SKM-1 (cell line): Measurements from ENCODE around the gene SLC30A3.
"Not testable (repeated sequence)": the region's sequence is repeated elsewhere in the genome, so short reads cannot be mapped to it uniquely, and the experiment has no call there.

Source experiments
- DNase-seq: peaks from one replicate; lab custom pipeline; 2025; ENCODE audit not compliant: unreplicated experiment; lab: John Stamatoyannopoulos, UW

The SLC30A3 gene, protein sequence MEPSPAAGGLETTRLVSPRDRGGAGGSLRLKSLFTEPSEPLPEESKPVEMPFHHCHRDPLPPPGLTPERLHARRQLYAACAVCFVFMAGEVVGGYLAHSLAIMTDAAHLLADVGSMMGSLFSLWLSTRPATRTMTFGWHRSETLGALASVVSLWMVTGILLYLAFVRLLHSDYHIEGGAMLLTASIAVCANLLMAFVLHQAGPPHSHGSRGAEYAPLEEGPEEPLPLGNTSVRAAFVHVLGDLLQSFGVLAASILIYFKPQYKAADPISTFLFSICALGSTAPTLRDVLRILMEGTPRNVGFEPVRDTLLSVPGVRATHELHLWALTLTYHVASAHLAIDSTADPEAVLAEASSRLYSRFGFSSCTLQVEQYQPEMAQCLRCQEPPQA

DNA sequence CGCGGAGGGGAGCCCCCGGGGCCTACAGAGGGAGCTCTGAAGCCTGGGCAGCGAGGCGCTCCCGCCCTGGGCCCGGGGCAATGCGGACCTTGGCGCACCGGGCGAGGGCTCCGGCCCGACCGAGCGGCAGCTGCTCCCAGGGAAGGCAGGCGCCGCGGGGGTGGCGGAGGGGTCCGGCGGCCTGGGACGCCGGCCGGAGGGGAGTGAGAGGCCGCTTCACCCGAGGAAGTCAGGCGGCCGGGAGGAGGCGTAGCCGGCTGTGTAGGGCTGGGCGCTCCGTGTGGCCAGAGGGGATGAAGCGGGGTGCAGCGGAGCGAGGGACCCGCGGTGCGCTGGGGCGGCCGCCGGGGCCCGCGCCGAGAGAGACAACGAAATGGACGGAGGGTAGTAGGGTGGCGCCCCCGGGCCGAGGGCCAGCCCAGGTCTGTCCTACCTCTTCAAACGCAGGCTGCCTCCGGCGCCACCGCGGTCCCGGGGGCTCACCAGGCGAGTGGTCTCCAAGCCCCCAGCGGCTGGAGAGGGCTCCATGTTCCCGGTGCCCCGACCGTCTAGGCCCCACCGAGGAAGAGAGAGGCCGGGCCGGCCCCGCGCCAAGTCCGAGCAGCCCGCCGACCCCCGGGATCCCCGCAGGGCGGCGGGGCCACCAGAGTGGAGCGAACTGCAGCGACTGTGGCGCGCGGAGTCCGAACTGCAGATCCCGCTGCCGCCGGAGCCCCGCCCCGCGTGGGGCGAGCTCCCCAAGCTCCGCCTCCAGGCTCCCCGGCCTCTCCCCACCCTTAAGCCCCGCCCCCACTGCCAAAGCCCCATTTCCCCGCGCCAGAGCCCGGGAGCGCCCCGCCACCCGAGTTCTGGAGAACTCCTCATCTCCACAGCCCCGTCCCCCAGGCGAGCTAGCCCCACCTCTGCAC is at the start of gene SLC30A3:
Gene SLC30A3 (minus strand): TSS at position 669 of the 908 bp plus-strand sequence. CDS start 141 bp downstream, at position 528.
- no peak for DNase-seq

DNA sequence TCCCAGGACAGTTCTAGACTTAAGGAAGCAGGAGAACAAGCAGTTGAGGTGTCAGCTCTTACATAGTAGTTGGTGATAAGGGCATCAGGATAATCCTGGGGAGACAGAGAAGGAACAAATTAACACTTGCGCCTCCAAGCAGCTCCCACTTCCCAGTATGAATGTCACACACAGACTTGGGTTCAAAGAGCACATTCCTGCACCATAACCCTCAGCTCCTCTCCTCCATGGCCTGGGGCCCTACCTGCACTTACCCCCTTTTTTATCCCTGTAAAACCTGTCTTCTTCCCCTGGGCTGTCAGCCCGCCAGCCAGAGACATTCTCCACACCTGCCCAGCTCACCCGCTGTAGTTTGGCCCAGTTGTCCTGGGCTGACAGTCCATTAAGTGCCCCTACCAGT is 49.3 kb upstream of the SLC30A3 start:
- no peak for DNase-seq

DNA sequence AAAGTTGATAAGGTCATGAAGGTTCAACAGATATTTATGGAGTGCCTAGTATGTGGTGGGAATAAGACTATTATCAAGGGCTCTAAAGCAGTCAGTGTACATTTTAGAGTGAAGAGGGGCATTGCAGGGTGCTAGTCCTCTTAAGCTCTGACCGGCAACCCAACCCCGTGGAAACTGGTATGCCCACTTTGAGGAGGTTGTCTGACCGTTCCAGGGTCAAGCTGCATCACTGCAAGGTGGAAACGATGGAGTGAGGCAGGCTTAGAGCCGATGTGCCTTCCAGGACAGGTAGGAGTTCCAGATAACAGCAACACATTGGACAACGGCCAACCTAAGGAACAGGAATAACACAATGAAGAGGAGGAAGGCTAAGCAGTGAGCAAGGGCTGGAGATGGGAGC is 46.8 kb upstream of the SLC30A3 start:
- no peak for DNase-seq

DNA sequence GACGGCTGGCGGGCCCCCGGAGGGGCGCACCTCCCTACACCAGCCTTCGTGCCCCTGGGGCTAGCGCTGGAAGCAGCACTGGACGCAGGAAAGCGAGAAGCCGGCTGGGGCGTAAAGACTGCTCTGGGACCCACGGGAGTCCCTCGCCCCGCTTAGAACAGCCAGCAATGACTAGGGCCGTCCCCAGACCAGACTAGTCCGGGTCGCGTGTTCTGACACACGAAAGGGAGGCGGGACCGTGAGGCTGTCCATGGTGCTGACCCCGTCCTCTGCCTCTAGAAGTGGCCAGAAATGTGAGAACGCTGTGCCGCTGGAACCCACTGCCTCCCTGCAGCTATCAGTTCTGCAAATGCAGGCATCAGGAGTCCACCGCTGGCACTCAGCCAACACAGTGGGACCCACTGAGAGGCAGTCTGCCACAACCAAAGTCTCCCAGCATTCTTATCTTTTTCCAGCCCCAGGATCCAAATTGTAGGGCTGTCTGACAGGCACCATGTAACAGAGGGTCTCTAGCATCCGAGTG is 45.6 kb upstream of the SLC30A3 start, which contains the start of gene UCN:
Gene UCN (minus strand): TSS at position 87 of the 523 bp plus-strand sequence. CDS start 550 bp downstream, outside the sequence.
- no peak for DNase-seq

DNA sequence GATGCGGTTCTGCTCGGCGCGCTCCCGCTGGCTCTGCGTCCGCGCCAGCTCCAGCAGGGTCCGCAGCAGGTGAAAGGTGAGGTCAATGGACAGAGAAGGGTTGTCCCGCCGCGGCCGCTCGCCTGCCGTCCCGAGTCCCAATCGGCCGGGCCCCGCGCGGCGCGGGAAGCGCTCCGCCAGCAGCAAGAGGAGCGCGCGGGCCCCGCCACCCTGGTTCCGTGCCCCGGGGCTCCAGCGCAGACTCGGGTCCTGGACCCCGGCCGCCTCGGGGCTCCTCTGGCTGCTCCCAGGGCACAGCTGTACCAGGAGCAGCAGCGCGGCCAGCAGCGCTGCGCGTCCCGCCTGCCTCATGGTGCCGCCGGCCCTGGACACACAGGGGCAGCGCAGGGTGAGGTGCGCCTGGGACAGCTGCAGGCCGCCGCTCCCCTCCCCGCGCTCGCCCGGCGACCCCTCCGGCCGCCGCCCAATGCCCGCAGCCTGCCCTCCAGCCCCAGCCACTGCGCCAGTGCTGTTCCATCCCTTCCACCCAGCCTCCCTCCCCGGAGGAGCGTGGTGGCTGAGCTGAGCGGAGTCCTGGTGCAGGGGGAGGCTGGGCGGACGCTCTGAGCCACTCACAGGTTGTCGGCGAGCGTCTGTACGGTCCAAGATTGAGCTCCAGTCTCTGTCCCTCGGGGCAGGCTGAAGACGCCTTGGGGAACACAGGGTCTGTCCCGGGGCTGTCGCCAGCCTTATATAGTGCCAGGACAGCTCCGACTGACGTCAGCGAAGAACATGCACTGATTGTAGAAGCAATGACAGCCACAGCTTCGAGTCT is 44.9 kb upstream of the SLC30A3 start:
- no peak for DNase-seq

DNA sequence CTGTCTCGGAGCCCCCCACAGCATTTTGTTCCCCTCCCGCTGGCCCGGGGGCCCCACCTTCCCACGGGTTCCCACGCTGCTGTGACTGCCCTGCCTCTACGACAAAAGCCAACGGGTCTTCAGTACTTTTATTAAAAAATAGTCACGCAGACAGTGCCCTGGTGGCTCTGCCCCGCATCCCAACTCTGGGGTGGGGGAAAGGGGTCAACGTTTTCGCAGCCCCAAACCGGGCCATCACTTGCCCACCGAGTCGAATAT is 44.4 kb upstream of the SLC30A3 start:
- DNase-seq = no peak

DNA sequence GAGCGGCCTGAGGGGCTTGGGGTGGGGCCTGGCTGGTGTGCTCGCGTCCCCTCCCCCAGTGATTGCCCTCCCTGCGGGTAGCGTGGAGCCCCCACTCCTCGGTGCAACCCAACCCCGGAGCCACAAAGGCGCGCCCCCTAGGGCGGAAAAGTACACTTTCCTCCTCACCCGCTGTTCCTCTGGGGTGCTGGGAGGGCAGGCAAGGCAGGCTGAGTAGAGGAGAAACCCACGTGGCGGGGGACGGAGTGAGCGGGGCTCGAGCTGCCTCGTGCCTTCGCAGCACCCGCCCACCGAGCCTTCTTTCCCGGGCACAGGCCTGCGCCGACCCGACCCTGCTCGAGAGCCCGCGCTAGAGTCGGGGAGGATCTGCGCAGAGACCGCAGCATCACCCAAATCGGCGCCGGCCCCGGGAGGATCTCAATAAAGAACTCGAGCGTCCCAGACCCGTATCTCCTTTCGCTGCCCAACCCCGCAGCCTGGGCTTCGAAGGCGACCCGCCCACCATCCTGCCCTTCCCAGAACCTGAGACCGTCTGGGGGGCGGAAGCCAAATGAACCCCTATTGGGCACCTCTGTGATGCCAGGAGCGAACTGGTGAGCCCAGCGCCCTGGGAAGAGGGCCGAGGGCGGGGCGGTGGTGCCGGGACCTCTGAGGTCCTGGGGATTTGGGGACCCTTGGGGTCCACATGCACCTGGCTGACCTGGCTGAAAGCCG is 43.9 kb upstream of the SLC30A3 start:
- no peak for DNase-seq

DNA sequence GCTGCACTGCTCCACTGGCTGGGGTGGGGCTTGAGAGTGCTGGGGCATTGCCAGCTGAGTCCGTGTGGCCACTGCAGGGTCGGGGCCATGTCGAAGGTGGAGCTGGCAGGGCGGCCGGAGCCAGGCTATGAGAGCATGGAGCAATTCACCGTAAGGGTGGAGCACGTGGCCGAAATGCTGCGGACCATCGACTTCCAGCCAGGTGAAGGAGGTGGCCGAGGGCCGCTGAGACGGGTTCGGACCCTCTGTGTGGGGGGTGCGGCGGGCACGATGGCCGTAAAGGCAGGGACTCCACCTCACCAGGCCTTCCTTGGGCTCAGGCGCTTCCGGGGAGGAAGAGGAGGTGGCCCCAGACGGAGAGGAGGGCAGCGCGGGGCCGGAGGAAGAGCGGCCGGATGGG is 43.3 kb upstream of the SLC30A3 start:
- DNase-seq = no peak

DNA sequence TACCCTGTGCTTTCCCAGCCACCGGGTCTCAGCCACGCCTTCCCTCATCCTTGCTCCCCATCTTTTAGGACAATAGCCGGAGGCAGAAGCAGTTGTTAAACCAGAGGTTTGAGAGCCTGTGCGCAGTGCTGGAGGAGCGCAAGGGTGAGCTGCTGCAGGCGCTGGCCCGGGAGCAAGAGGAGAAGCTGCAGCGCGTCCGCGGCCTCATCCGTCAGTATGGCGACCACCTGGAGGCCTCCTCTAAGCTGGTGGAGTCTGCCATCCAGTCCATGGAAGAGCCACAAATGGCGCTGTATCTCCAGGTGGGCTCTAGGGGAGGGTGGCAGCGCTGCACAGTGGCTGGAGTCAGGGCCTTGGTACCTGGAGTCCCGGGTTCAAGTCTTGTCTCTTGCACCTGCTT is 42.7 kb upstream of the SLC30A3 start:
- no peak for DNase-seq

DNA sequence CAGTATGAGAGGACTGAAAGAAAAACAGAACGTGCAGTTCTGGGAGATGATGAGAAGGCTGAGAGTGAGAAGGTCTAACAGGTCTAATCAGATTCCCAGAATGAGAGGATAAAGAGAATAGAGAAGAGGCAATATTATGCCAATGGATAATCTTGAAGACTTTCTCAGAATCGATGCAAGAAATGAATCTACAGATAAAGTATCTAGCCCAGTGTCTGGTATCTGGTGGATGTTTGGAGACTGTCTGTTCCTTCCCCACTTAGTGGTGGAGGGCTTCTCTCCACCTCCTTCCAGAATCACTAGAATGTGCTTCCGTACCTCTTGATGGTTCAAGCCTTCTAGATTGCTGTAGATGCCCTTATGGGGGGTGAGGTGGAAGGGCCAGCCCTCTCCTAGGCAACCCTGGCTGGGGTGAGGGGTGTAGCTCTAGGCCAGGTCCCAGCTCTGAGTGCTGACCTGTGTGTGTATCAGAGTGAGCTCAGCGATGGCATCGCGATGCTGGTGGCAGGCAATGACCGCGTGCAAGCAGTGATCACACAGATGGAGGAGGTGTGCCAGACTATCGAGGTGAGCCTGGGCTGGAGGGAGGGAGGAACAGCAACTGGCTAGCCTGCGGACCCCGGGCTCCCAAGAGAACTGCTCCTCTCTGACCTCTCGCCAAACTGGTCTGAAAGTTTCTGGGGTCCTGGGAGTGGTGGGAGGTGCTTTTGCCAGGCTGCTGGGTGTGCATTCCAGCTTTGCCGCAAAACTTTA is 41.8 kb upstream of the SLC30A3 start:
- no peak for DNase-seq

DNA sequence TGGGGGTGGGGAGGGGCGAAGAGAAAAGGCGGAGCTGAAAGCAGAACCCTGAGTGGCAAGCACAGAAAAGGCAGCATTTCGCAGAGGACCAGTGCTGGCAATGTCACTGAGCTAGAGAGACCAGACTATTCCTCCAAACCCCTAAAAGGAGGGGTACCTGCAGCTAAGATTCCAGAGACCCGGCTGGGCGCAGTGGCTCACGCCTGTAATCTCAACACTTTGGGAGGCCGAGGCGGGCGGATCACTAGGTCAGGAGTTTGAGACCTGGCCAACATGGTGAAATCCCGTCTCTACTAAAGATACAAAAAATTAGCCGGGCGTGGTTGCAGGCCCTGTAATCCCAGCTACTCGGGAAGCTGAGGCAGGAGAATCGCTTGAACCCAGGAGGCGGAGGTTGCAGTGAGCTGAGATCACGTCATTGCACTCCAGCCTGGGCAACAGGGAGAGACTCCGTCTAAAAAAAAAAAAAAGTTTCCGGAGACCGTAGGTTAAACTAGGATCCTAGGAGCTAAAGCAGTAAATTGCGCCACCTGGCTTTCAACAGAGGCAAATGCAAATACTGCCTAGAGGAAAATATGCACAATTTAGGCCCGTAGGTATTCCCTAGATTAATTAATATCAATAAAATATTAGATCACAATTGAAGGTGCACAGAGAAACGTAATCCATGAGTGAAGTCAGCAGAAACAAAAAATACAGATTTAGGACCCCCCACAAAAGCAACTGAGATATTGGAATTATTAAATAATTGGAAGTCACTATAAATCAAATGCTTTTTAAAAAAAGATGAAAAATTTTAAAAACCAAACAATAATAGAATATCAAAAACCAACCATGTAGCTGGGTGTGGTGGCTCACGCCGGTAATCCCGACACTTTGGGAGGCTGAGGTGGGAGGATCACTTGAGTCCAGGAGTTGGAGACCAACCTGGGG is 40.5 kb upstream of the SLC30A3 start:
- DNase-seq = peak; percentile 69

DNA sequence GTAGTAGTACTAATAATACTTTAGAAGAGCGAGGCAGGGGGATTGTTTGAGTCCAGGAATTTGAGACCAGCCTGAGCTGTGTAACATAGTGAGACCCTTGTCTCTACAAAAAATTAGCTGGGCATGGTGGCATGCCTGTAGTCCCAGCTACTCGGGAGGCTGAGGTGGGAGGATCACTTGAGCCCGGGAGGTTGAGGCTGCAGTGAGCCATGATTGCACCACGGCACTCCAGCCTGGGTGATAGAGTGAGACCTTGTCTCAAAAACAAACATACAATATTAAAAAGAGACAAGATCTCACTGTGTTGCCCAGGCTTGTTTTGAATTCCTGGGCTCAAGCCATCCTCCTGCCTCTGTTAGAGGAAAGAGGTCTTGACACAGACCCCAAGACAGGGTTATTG is 37.8 kb upstream of the SLC30A3 start:
- not testable (repeated sequence) for DNase-seq

DNA sequence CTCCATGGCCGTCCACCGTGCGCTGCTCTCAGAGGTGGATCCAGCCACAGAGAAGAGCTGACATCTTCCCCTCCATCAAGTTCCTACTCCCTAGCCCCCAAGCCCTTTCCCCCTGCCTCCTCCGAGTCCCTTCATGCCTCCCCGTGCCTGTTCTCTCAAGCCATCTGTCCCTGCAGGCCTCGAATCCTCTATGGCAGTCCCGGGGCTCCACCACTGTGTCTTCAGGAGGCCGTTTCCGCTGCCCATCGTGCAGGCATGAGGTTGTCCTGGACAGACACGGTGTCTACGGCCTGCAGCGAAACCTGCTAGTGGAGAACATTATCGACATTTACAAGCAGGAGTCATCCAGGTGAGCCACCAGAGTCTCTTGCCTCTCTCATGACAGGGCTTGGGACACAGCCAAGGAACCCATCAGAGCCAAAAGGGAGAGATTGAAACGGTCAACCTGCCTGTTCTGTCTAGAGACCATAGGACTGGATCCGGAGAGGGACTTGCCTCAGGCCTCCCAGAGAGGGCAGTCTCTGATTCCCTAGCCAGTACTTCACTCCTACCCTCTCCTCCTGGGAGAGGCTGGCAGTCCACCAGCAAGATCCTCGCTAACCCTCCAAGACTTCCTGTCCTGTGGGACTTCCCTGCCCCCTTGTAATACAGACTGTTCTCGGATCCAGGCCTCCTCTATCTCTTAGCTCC is 35.7 kb upstream of the SLC30A3 start:
- DNase-seq = no peak

DNA sequence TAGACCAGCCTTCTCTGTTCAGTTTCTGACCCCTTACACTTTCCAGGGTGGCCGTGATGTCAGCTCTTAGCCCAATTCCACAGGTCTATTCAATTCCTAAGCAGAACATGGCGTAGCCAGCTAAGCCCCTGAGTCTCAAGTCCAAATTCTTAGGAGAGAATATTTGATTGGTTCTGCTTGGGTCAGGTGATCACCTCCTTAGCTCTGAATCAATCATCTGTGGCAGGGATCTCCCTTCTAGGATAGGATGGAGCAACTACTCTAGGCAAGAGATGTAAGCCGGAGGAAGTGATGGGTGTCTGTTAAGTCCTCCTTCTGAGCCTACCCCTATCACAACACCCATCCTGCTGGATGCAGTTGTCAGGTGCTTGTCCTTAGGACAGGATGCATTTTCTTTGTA is 34.3 kb upstream of the SLC30A3 start:
- no peak for DNase-seq

DNA sequence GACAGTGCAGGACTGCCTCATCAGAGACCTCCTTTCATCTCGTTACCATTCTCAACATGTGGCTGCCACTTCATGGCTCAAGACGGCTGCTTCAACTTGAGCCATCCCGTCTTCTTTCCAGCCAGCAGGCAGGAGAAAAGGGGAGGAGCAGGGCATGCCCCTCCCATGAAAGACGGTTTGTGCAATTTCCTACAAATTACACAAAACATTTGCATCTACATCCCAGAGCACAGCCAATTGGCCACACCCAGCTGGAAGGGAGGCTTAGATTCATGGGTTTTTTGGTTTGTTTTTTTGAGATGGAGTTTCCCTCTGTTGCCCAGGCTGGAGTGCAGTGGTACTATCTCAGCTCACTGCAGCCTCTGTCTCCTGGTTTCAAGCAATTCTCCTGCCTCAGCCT is 33.6 kb upstream of the SLC30A3 start:
- DNase-seq = no peak

DNA sequence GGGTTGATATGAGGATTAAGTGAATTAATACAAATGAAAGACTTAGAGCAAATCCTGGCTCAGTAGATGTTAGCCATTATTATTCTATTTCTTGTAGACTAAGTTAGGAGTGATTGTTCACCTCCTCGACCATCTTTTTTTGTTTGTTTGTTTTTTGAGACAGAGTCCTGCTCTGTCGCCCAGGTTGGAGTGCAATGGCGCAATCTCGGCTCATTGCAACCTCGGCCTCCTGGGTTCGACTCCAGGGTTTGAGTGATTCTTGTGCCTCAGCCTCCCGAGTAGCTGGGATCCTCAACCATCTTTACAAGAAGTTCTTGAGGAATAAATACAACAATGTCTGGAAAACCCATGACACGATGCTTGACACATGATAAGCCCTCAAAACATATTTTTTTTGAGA is 32.1 kb upstream of the SLC30A3 start:
- no peak for DNase-seq

DNA sequence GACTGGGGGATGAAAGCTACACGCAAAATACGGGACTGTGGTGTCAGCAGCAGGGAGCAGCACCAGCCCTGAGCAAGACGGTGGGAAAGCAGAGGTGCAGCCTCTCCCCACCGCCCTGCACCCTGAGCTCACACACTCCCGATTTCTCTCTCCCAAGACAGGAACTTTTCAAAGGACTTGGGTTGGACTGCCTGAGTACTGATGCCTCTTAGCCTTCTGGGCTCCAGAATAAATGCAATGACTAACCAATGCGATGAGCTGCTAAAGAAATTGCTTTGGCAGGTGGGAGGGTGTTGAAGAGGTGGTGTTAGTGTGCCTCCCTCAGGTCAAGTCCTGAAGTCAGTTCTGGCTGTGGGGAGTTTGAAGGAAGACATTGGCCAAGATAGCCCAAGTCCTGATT is 29.0 kb upstream of the SLC30A3 start:
- no peak for DNase-seq

DNA sequence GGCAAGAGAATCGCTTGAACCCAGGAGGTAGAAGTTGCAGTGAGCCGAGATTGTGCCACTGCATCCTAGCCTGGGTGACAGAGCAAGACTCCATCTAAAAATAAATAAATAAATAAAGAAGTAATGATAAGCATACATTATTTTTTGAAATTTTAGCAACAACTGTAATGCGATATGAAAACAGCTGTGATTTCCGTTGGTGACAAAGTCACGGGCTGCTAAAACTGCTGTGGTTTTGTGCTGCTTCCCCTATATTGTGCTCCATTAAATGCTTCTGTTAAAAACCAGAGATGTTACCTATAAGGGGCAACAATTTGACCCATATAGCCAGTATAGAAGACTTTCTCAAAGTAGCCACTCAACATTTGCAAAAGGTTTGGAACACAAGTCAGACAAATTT is 27.7 kb upstream of the SLC30A3 start:
- DNase-seq = no peak
